WTC11 (cell line): ENCODE data around the gene TRIM69. TPM values are rescaled to one million over a fixed set of nuclear protein-coding genes. Genes with fewer than 3 reads are reported as not detected.

ENCODE experiments used
- ATAC-seq: fragments of 200-7000 bp; cut with Tn5 transposase; 2 replicates; pipeline ENCODE4 v1.10.0; 2021; ENCODE audit warnings: mild to moderate bottlenecking, moderate library complexity
- CTCF ChIA-PET: fragments of 300-600 bp; sonication (Branson Sonifier 250); formaldehyde crosslinking; loops from one replicate; lab custom pipeline; 2021; ENCODE audit warnings: antibody characterized with exemption; lab: Charles Lee
- POLR2A ChIA-PET: fragments of 350-600 bp; sonication (Branson Sonifier 250); formaldehyde crosslinking; loops from one replicate; lab custom pipeline; 2021; ENCODE audit warnings: antibody characterized with exemption; lab: Charles Lee
- DNase-seq: peaks from one replicate; pipeline ENCODE4 v3.0.0; 2021; ENCODE audit warnings: low spot score
- H3K27ac Mint-ChIP-seq: 2 replicates; pipeline ENCODE4 v1.8.0; 2021; ENCODE audit warnings: mixed read lengths
- H3K27me3 Mint-ChIP-seq: 2 replicates; pipeline ENCODE4 v1.8.0; 2021; ENCODE audit warnings: low read depth, mild to moderate bottlenecking, moderate library complexity, mixed read lengths
- H3K36me3 Mint-ChIP-seq: 2 replicates; pipeline ENCODE4 v1.8.0; 2021; ENCODE audit warnings: mixed read lengths
- H3K4me1 Mint-ChIP-seq: 2 replicates; pipeline ENCODE4 v1.8.0; 2022; ENCODE audit warnings: mixed read lengths
- H3K4me3 Mint-ChIP-seq: 2 replicates; pipeline ENCODE4 v1.8.0; 2021; ENCODE audit warnings: mild to moderate bottlenecking, moderate library complexity, mixed read lengths
- H3K9me3 Mint-ChIP-seq: 2 replicates; pipeline ENCODE4 v1.8.0; 2021; ENCODE audit warnings: mixed read lengths
- CDX4 ChIP-seq: fragments of 250-450 bp; sonication (Bioruptor Pico); IDR thresholded peaks from 2 replicates; pipeline ENCODE4 v1.9.0; 2021; ENCODE audit warnings: moderate library complexity, mild to moderate bottlenecking, inconsistent platforms, borderline replicate concordance
- E2F4 ChIP-seq: sonication (generic); formaldehyde crosslinking; IDR thresholded peaks from 2 replicates; pipeline ENCODE4 v1.8.1; 2022; ENCODE audit warnings: low read depth, mild to moderate bottlenecking, moderate library complexity, missing genetic modification reagents, borderline replicate concordance
- FOXP1 ChIP-seq: sonication (generic); formaldehyde crosslinking; IDR thresholded peaks from 2 replicates; pipeline ENCODE4 v1.8.0; 2022; ENCODE audit warnings: missing genetic modification reagents, mild to moderate bottlenecking, moderate library complexity, borderline replicate concordance
- GABPB1 ChIP-seq: sonication (generic); formaldehyde crosslinking; IDR thresholded peaks from 2 replicates; pipeline ENCODE4 v1.8.1; 2023; ENCODE audit warnings: mild to moderate bottlenecking, missing genetic modification reagents
- JUN ChIP-seq: sonication (generic); formaldehyde crosslinking; IDR thresholded peaks from 2 replicates; pipeline ENCODE4 v1.8.0; 2023; ENCODE audit warnings: mild to moderate bottlenecking, missing genetic modification reagents
- MLX ChIP-seq: sonication (generic); formaldehyde crosslinking; IDR thresholded peaks from 2 replicates; pipeline ENCODE4 v1.8.1; 2023; ENCODE audit warnings: mild to moderate bottlenecking, missing genetic modification reagents, moderate library complexity
- NFYB ChIP-seq: sonication (generic); formaldehyde crosslinking; conservative IDR thresholded peaks from 2 replicates; pipeline ENCODE4 v1.8.0; 2022; ENCODE audit warnings: low read depth, missing genetic modification reagents
- PREB ChIP-seq: sonication (generic); formaldehyde crosslinking; IDR thresholded peaks from 2 replicates; pipeline ENCODE4 v1.8.1; 2022; ENCODE audit warnings: mild to moderate bottlenecking, missing genetic modification reagents, moderate library complexity, borderline replicate concordance
- TEAD1 ChIP-seq: sonication (generic); formaldehyde crosslinking; IDR thresholded peaks from 2 replicates; pipeline ENCODE4 v1.8.0; 2022; ENCODE audit warnings: mild to moderate bottlenecking, missing genetic modification reagents
- ZNF532 ChIP-seq: fragments of 250-450 bp; sonication (Bioruptor Pico); IDR thresholded peaks from 2 replicates; pipeline ENCODE4 v1.9.0; 2021; ENCODE audit warnings: mild to moderate bottlenecking, borderline replicate concordance
- ZNF671 ChIP-seq: fragments of 250-450 bp; sonication (Bioruptor Pico); IDR thresholded peaks from 2 replicates; pipeline ENCODE4 v1.8.0; 2021; ENCODE audit warnings: mild to moderate bottlenecking
- total RNA-seq: library from RNA; stranded (reverse); gene quantifications from 3 replicates; pipeline ENCODE4 v1.2.3, GENCODE V29; 2021

TRIM69 gene
- total RNA-seq, 1 experiment from 2014 or later: 10.4 TPM

GRCh38 chr15:44728576-44729407, 7.5 kb upstream of the TRIM69 start (continued):
- peak; percentile 16; the same call in 1 of the 2 replicates for TF ChIP-seq FOXP1
- TF ChIP-seq NFYB (CRISPR knock-in tag): no peak; the same call in 1 of the 2 replicates
- TF ChIP-seq TEAD1: 0 out of 2 replicates have a peak, but pooled peaks have one; percentile 2
- TF ChIP-seq ZNF671 (CRISPR knock-in tag): no peak
- TF ChIP-seq GABPB1 (CRISPR knock-in tag): no peak
- no peak for TF ChIP-seq ZNF532
- TF ChIP-seq E2F4 (CRISPR knock-in tag): no peak
- TF ChIP-seq CDX4: no peak
- no peak for TF ChIP-seq PREB (CRISPR knock-in tag)
- no peak for TF ChIP-seq JUN

- CTCF ChIA-PET: interaction anchor here (0.5 to 2.6 kb wide), 6 partner anchors 8 to 145 kb away, joined by 3 to 39 read pairs (median 16); partner anchors contain the start of genes B2M, PATL2 and SPG11
- H3K9me3 Mint-ChIP-seq: no peaks in the 10 kb centered on the region
- POLR2A ChIA-PET: interaction anchor here (1.4 to 3.6 kb wide), 3 partner anchors 8 to 66 kb away, joined by 4 to 37 read pairs (median 11); partner anchors contain the start of genes B2M, PATL2 and SPG11
- peak overlapping the region; percentile 97 for H3K4me3 Mint-ChIP-seq
- peak overlapping the region; percentile 99 for H3K27ac Mint-ChIP-seq
- ATAC-seq (peak; percentile 16), DNase-seq (peak; percentile 32)
- H3K4me1 Mint-ChIP-seq: peaks cover 29% of the 10 kb centered on the region
- H3K27me3 Mint-ChIP-seq: no peaks in the 10 kb centered on the region; the same call in 1 of the 2 replicates
- H3K36me3 Mint-ChIP-seq: no peaks in the 10 kb centered on the region
- TF ChIP-seq MLX (CRISPR knock-in tag) (no peak), FOXP1 (peak; percentile 2; the same call in 1 of the 2 replicates)
These were observed 6.8 kb upstream of the TRIM69 start for GRCh38 chr15:44729408-44730127.
